HG03039 (cell line): ENCODE measurements around the gene C16orf46.
A peak's percentile ranks its signal among the peaks of the same experiment; 100 is the strongest.
"Not testable (repeated sequence)": the region's sequence is repeated elsewhere in the genome, so short reads cannot be mapped to it uniquely, and the experiment has no call there.

Source experiments
- ATAC-seq: cut with Tn5 transposase; IDR thresholded peaks from one replicate; pipeline ENCODE4 v1.9.1; 2021; ENCODE audit warnings: mild to moderate bottlenecking, moderate library complexity; ENCODE audit not compliant: unreplicated experiment

Gene C16orf46, protein sequence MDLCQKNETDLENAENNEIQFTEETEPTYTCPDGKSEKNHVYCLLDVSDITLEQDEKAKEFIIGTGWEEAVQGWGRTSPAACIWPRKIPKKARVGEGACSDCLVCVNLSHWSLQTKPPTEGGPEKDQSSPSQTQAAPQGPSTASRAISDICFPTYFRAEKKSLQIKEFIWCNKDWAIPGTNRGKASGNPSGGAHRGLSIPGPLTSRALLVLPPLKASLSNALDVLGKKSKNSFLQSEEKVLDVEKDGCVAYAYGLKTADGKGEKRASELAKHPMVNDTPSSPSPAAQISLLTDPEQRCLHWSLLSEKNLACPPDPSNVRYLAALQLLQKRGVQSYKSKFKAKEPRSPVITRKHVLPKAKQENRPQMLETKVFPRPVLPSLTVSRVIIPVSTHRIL

DNA sequence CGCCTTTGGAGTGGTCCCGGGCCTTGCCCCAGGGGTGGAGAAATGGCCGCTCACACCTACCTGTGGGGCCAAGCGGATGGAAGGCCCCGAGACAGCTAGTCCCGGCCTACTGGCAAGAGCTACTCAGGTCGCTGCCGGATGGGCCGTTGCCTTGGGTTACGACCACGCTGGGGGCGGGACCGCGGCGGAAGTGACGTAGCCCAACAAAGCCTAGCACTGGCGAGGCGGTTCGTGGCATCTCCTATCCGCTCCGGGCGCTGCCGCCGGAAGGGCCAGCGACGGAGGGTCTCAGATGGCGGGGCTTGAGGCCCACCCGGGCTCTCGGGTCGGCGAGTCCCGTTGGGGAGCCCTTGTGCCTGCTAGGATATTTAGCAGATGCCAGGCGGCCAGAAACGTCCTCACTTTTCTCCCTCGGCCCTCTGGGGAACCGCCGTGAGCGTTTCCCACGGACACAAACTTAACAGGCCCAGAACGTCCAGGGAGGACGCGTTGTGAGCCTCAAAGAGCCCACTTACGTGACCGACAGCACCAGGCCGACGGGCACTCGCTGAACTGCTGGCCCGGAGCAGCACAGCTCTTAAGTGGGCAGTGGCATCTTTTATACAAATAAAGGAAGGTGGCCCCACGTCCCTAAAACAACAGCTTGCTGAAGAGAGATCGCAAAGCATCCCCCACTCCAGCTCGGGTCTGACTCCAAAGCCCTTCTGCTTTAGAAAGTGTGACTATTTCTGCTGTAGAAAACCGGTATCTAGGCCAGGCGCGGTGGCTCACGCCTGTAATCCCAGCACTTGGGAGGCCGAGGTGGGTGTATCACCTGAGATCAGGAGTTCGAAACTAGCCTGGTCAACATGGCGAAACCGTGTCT lies at the start of gene C16orf46:
Gene C16orf46, minus strand, starts transcription at position 163 of the 865 bp plus-strand sequence. CDS start 13,283 bp downstream, outside the sequence.
- ATAC-seq = peak; percentile 97

DNA sequence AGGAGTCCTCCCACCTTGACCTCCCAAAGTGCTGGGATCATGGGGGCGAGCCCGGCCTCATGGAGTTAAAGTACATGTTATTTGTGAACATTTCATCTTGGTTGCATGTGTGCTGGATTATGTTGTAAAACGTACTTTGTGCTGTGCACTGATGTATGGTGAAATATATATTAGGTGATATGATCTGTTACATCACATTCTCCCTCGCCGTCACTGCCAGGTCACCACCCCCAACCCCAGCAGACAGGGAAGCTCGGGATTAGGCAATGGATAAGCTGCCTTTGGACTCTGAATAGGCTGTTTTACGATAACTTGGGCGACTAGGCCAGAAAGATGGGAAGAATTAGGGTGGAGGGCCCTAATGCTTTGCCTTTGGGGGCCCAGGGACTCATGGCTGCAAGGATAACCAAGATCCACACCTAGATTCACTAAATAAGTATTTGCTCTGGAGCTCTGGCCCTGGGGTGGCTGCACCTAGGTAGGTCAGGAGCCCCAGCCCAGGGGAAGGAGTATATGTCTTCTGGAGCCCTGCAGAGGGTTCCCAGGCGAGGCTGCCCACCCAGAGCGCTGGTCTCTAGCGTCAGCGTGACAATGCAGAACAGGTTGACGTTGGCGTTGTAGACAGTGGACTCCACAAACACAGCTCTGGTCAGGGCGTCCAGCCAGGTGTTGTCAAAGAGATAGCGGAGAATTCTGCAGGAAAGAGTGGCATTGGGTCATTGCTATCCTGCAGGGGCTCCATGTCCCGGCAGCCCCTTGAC lies 46.2 kb upstream of the C16orf46 start:
- no peak for ATAC-seq

DNA sequence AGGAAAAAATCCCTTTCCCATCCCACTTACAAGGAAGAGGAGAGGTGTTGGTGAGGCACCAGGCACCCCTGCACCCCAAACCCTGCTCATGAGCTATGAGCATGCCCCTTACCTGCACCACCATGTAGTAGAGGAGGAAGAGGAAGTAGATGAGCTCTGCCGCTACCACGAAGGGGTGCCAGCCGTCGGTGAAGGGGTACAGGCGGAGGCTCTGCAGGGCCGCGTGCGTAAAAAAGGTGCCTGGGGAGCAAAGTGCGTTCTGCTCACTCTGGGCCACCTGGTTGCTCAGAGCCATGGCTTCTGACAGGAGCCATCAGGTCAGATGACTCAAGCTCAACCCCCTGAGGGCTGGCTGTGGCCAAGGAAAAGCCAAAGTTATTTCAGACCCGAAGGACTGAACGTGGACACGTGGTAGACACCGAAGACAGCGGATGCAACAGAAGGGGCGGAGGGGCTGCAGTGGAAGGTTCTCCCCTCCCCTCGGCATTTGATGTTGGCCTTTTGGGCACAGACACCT lies 44.5 kb upstream of the C16orf46 start:
- no peak for ATAC-seq

DNA sequence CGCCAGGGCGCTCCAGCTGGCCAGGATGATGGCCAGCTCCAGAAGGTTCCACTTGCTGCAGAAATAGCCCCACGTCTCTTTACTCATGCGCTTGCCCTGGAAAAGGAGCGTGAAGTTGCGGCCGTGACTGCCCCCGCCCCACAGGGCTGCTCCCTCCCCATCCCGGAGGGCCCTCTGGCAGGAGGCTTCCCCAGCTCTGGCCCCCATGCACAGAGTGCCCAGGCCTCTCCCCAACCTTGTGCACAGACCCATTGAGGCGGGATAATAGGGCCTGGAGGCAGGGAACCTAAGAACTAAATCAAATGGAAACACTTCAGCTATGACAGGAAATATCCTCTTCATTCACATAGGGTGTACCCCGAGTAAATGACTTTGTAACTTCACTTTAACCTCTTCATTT lies 40.4 kb upstream of the C16orf46 start:
- ATAC-seq = no peak

DNA sequence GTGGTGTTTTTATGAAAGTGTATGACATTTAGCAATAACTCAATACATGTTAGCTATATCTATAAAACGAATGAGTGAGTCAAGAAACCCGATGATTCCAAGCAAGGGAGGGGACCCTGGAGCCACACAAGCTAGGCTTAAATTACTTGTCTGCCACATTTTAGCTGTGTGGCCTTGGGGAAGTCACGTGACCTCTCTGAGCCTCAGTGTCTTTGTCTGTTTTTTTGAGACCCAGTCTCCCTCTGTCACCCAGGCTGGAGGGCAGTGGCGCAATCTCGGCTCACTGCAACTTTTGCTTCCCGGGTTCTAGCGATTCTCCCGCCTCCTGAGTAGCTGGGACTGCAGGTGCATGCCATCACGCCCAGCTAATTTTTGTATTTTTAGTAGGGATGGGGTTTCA lies 39.2 kb upstream of the C16orf46 start:
- no peak for ATAC-seq

DNA sequence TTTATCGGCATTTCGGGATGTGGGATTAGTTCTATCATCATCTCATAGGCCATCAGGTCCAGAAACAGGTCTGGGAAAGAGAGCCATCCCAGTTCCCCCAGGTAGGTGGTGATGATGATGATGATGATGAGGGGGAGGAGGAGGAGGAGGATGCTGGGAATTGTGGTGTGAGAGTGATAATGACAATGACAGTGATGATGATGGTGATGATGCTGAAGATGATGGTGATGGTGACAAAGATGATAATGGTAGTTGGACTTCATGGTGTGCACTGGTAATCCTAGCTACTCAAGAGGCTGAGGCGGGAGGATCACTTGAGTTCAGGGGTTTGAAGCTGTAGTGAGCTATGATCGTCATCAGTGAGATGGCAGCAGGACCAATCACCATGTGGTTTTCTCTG lies 35.4 kb upstream of the C16orf46 start:
- ATAC-seq = no peak

DNA sequence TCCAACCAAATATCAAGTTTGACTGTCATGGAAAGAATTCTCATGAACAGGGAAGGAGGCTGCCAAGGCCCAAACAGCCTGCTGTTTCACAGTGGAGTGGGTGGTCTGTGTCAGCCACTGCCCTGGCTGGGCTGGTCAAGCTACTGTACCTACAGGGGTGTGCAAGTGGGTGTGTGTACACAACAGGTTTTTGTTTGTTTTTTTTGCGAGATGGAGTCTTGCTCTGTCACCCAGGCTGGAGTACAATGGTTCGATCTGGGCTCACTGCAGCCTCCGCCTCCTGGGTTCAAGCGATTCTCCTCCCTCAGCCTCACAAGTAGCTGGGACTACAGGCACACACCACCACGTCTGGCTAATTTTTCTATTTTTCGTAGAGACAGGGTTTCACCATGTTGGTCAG lies 32.2 kb upstream of the C16orf46 start:
- ATAC-seq = not testable (repeated sequence)

DNA sequence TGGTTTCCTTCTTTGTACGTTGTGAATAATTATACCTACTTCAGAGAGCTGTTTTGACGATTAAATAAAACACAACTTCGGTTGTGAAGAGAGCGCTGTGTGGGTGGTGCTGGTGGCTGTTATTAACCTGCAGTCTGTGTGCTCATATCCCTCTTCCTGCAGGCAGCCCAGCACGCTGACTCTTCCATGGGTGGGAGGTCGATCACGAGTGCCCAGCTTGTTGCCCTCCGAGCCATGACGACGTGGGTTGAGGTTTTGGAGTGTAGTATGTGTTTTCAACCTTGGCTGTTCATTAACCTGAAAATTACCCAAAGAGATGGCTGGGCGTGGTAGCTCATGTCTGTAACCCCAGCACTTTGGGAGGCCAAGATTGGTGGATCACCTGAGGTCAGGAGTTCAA lies 30.5 kb upstream of the C16orf46 start:
- ATAC-seq = no peak

DNA sequence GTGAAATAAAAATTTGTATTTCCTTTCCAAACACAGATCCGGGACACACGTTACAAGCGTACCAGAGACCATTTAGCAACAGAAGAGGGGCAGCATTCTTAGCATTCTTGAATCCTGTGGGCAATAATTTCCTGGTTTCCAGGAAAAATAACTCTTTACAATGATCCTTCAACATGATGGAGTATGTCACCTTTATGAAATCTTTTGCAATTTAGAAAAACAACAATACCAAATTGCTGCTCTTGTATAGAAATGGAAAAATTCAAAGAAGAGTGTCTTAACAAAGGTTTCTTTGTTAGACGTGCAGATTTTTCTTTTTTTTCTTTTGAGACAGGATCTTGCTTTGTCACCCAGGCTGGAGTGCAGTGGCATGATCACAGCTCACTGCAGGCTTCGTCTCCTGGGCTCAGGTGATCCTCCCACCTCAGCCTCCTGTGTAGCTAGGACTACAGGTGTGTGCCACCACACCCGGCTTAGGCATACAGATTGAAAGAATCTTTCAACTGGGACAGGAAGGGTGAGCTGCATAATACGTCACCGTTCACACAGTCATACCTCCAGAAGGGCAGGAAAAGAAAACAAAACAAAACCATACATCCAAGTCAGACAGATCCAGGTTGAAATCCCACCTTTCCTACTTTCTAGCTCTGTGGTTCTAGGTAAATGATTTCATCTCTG lies 29.9 kb upstream of the C16orf46 start:
- ATAC-seq = no peak

DNA sequence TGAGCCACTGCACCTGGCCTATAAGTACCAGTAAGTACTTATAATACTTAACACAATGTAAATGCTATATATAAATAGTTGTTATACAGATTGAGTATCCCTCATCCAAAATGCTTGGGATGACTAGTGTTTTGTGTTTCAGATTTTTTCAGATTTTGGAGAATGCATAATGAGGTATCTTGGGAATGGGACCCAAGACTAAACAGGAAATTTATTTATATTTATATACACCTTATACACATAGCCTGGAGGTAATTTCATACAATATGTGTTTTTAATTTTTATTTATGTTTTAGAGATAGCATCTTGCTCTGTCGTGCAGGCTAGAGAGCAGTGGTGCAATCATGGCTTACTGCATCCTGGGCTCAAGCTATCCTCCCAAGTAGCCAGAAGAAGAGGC lies 28.9 kb upstream of the C16orf46 start:
- ATAC-seq = no peak

DNA sequence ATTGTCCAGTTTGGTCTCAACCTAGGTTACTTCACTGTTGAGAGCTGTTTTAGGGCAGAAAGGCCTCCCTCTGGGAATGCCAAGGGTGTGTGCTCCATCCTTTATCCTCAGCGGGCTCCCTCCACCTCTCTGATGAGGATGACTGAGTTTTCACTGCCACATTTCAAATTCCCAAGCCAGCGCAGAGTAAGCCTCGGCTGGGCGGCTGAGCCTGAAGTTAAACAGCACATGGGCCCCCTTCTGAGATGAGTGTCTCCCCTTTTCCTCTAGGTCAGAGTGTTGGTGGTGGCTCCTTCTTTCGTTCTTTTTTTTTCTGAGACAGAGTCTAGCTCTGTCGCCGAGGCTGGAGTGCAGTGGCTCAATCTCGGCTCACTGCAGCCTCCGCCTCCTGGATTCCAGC lies 24.7 kb upstream of the C16orf46 start:
- ATAC-seq = no peak

DNA sequence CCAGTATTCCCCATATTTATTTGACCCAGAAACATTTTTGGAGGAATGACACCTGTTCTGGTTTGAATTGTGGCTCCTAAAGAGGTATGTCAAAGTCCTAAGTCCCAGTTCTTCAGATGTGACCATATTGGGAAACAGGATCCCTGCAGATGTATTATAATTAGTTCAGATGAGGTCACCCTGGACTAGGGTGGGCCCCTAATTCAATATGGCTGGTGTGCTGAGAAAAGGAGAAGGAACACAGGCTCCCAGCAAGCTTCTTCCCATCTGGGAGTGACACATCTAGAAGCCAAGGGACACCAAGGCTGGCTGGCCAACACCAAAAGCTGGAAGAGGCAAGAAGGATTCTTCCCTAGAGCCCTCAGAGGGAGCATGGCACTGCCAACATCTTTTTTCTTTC lies 22.9 kb upstream of the C16orf46 start:
- no peak for ATAC-seq

DNA sequence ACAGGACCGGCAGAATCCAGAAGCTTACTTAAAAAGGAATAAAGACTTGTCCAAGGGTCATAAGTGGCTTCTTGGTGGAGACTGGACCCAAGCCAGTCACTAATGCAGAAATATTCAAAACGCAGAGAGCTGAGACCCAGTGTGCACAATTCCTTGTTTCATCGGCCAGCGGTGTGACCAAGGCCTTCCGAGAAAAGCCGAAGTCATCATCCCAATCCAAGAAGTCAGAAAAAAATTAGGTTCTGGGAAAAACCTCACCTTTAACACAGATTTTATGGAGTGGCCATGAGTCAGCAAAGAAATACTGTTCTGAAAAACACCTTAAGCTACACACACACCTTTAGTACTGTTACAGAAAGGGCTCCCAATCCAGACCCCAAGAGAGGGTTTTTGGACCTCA lies 20.2 kb upstream of the C16orf46 start:
- ATAC-seq = no peak

DNA sequence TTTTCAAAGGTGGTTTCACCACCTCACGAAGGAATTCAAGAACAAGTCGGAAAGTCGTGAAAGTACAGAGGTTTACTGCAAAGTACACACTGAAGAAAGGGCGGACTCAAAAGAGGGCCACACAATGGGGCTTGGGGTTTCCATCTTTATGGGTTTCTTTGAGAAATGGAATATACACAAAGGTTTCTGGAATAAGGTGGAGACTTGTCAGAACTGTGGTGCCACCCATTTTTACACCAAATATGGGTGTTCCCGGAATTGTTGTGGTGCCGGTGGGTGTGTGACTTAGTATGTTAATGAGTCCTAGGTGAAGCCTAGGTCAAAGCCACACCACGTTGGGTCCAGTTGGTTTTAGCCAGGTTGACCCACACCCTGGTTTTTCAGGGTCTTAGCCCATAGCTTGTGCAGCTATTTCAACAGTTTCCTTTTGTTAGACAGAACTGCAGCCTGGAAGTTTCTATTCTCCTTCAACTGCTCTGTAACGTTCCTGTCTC lies 19.7 kb upstream of the C16orf46 start:
- ATAC-seq = no peak

DNA sequence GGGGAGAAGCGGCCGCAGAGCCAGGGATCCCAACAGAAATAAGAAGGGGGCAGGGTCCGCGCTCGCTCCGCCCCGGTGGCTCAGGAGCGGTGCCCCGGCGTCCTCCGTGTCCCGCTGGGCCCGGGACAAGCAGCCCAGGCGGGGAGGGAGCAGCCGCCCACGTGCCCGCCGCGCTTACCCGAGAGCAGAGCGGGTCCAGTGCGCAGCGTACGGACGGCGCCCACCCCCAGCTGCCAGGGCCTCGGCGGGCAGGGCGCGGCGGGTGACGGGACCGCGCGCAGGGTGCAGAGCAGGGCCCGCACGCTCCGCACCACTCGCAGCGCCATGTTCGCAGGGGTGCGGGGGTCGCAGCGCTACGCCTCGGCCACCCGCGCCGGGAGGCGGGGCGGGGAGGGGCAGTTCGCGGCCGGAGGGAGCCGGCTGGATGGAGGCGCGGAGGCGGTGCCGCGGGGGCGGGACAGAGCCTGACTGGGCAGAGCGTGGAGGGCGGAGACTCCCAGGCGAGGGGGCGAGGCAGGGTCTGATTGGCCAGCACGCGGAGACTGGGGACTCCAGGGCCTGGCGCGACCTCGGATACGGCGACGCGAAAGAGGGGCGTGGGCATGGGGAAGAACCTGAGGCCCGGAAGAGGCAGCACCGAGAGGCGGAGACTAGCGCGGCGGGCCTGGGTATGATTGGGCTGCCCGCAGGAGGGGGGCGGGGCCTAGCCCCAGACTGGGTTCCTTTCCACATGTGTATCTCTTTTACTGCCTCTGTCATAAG lies 19.1 kb upstream of the C16orf46 start, which contains the start of gene GCSH:
Gene GCSH, minus strand, starts transcription at position 443 of the 762 bp plus-strand sequence. Its CDS starts 117 bp downstream, at position 326.
- peak; percentile 97 for ATAC-seq

DNA sequence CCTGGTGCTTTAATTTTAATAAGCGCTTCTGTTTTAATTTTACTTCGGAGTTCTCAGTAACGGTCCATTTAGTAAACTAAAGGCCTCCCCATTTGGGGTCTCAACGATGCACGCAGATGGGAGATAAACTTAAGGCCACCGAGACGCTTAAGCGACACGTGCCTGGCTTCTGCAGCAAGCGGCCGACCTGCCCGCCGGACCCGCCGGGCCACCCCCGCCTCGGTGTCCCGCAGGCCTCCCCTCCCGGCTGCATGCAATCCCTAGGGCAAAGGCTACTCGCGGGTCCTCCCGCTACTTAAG lies 18.6 kb upstream of the C16orf46 start:
- no peak for ATAC-seq

DNA sequence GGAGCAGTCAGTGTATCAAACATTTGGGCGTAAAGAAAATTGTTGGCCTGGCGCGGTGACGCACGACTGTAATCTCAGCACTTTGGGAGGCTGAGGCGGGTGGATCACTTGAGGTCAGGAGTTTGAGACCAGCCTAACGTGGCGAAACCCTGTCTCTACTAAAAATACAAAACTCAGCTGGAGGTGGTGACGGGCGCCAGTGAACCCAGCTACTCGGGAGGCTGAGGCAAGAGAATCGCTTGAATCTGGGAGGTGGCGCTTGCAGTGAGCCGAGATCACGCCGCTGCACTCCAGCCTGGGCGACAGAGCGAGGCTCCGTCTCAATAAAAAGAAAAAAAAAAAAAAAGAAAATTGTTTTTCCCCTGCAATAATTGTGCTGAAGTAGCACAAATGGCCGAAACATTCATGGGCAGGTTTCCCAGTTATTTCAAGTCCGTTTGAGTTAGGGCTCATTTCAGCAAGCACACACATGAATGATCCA lies 17.8 kb upstream of the C16orf46 start:
- no peak for ATAC-seq

DNA sequence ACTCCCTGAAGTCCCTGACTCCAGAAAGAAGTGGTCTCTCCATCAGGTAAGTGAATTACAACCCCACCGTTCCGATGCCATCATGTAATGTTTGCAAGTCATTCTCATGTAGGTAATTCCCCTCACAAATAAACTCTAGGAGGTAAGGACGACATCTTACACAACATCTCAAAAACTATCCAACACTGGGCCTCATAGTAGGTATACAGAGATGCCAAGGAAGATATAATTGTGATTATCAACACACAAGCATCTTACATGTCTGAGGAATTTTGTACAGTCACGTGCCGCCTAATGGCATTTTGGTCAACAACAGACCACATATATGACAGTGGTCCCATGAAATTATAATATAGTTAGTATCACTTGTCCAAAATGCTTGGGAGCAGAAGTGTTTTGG lies 11.8 kb upstream of the C16orf46 start:
- no peak for ATAC-seq

DNA sequence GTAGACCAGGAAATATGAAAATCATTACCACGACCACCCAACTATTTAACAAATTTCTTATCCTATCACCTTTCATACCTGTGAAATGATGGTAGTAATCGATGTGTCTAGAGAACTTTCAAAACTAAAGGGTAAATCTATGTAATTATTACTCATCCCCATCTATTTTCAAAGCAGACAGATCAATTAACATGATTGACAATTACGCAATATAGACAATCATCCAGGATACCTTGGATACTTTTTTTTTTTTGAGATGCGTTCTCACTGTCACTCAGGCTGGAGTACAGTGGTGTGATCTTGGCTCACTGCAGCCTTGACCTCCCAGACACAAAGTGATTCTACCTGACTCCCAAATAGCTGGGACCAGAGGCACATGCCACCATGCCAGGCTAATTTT lies 4.0 kb upstream of the C16orf46 start:
- no peak for ATAC-seq

DNA sequence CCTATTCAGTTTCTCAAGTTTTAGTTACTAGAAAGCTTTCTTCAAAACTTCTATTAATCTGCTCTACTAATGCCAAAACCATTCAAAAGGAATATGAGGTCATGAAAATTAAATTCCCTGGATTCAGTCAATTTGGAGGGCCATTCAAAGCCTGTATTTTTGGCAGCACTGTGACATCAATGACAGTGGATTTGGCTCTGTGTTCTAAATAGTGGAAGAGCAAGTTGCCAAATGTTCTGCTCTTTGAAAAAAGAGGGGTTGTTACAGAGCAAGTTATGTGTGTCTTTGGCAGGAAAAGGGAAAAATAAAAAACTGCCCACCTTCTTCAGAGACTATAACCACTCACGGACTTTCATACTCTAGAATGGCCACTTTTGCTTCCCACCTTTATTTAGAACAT lies 3.2 kb upstream of the C16orf46 start:
- no peak for ATAC-seq
